Activated CD8-positive, alpha-beta memory T cell treated with anti-CD3 and anti-CD28 coated beads for 24 hours (primary cell): ENCODE measurements around the gene PRDM12.

Source experiments
- DNase-seq: peaks from one replicate; pipeline ENCODE4 v3.0.0-alpha.2; 2020

The PRDM12 gene

GRCh38 chr9:130732136-130732535 lies 67.7 kb downstream of the PRDM12 start:
- DNase-seq: no peak
